Breast epithelium (tissue), 4 donors: ENCODE data around the gene CENPX. TPM values are rescaled to one million over a fixed set of nuclear protein-coding genes. Genes with fewer than 3 reads are reported as not detected.

ENCODE experiments used
- DNase-seq, 2 donors: peaks; one replicate each; pipeline ENCODE4 v3.0.0-alpha.2; 2019; ENCODE audit warnings: low spot score in 2 of 2
- H3K27ac ChIP-seq, 2 donors: fragments of 200-600 bp; sonication (generic) in 1 of 2; one replicate each; pipeline ENCODE4 v1.5.1; 2016 to 2019; ENCODE audit warnings: mild to moderate bottlenecking in 1 of 2
- H3K27me3 ChIP-seq, 2 donors: fragments of 200-600 bp; sonication (generic) in 1 of 2; one replicate each; pipeline versions ENCODE4 v1.5.1 to v1.6.0; 2017 to 2019; ENCODE audit warnings: control low read depth in 1 of 2, mild to moderate bottlenecking in 1 of 2
- H3K36me3 ChIP-seq: fragments of 200-600 bp; one replicate; pipeline ENCODE4 v1.5.1; 2019
- H3K4me1 ChIP-seq, 2 donors: fragments of 200-600 bp; sonication (generic); one replicate each; pipeline ENCODE4 v1.5.1; 2016 to 2019; ENCODE audit warnings: control low read depth in 1 of 2
- H3K4me3 ChIP-seq, 3 donors: fragments of 200-600 bp; sonication (generic); 1 replicate in 2 of 3; 2 replicates in 1 of 3; pipeline ENCODE4 v1.5.1; 2016 to 2019; ENCODE audit warnings: mild to moderate bottlenecking in 3 of 3, moderate library complexity in 2 of 3
- H3K9me3 ChIP-seq, 2 donors: fragments of 200-600 bp; sonication (generic) in 1 of 2; one replicate each; pipeline ENCODE4 v1.5.1; 2016 to 2019; ENCODE audit warnings: control low read depth in 1 of 2
- POLR2A ChIP-seq: fragments of 450-650 bp; IDR thresholded peaks from one replicate; pipeline ENCODE4 v1.6.1; 2016; ENCODE audit warnings: antibody characterized with exemption, mild to moderate bottlenecking, moderate library complexity
- POLR2AphosphoS5 ChIP-seq, 3 donors: sonication (generic); formaldehyde crosslinking; IDR thresholded peaks; one replicate each; pipeline ENCODE4 v1.6.1; 2017; ENCODE audit warnings: antibody characterized with exemption in 3 of 3
- intact Hi-C: fragments of 100-400 bp; cut with DNase I; formaldehyde crosslinking; loops from one replicate; pipeline ENCODE4 v1.15.1; 2023; ENCODE audit warnings: low total_unique reads
- total RNA-seq, 3 donors: library from RNA; depleted of rRNA; stranded (reverse); fragments of >200 nt; gene quantifications; one replicate each; pipeline ENCODE4 v1.1.0, GENCODE V29; 2016
- TF ChIP-seq, protein P1 (sequence below), 3 donors: fragments of 450-650 bp; IDR thresholded peaks; one replicate each; pipeline ENCODE4 v1.5.1; 2016 to 2017; ENCODE audit warnings: antibody characterized with exemption in 3 of 3, mild to moderate bottlenecking in 3 of 3, moderate library complexity in 3 of 3

The CENPX gene
- total RNA-seq, 3 donors from 2014 or later: 79.5 to 94.7 (median 92.5) TPM

- no peaks in the 10 kb centered on the region for H3K27me3 ChIP-seq
- no peaks in the 10 kb centered on the region for H3K9me3 ChIP-seq
- TF ChIP-seq, protein P1, sequence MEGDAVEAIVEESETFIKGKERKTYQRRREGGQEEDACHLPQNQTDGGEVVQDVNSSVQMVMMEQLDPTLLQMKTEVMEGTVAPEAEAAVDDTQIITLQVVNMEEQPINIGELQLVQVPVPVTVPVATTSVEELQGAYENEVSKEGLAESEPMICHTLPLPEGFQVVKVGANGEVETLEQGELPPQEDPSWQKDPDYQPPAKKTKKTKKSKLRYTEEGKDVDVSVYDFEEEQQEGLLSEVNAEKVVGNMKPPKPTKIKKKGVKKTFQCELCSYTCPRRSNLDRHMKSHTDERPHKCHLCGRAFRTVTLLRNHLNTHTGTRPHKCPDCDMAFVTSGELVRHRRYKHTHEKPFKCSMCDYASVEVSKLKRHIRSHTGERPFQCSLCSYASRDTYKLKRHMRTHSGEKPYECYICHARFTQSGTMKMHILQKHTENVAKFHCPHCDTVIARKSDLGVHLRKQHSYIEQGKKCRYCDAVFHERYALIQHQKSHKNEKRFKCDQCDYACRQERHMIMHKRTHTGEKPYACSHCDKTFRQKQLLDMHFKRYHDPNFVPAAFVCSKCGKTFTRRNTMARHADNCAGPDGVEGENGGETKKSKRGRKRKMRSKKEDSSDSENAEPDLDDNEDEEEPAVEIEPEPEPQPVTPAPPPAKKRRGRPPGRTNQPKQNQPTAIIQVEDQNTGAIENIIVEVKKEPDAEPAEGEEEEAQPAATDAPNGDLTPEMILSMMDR (IDR thresholded peaks at IDR 0.05): no peak
- TF ChIP-seq POLR2AphosphoS5 (IDR thresholded peaks at IDR 0.05): no peak
- TF ChIP-seq POLR2A: no peak
- peaks cover 5% of the 10 kb centered on the region for H3K36me3 ChIP-seq
- H3K4me1 ChIP-seq: peaks cover 0 to 11% of the 10 kb centered on the region in 2 donors
- peak overlapping the region; percentile 73 to 97 for H3K27ac ChIP-seq
- no peak for DNase-seq
- intact Hi-C loops: no loop called here
- peak overlapping the region; percentile 87 to 96 (median 90) for H3K4me3 ChIP-seq
Observed at GRCh38 chr17:82064433-82065192, 41.9 kb upstream of the CENPX start.

- H3K9me3 ChIP-seq: no peaks in the 10 kb centered on the region
- no peak for TF ChIP-seq POLR2A
- no peak for TF ChIP-seq POLR2AphosphoS5 (IDR thresholded peaks at IDR 0.05)
- TF ChIP-seq, protein P1 (IDR thresholded peaks at IDR 0.05): no peak
- H3K27ac ChIP-seq: peak overlapping the region in 1 of 2 donors; percentile 97
- peaks cover 5% of the 10 kb centered on the region for H3K36me3 ChIP-seq
- no peaks in the 10 kb centered on the region for H3K27me3 ChIP-seq
- no peak for DNase-seq
- peaks cover 0 to 11% of the 10 kb centered on the region in 2 donors for H3K4me1 ChIP-seq
- intact Hi-C loops: no loop called here
- H3K4me3 ChIP-seq: peak overlapping the region in 1 of 3 donors; percentile 96
Observed at GRCh38 chr17:82063424-82064415, 41.0 kb upstream of the CENPX start.

- TF ChIP-seq POLR2A (no peak), POLR2AphosphoS5 (IDR thresholded peaks at IDR 0.05) (no peak)
- TF ChIP-seq, protein P1 (IDR thresholded peaks at IDR 0.05): no peak
- intact Hi-C loops: no loop called here
- DNase-seq: no peak
- Histone ChIP-seq H3K36me3 (peaks cover 5% of the 10 kb centered on the region), H3K9me3 (no peaks in the 10 kb centered on the region), H3K4me3 (no peak overlapping the region), H3K27ac (no peak overlapping the region), H3K4me1 (peaks cover 0 to 11% of the 10 kb centered on the region in 2 donors), H3K27me3 (no peaks in the 10 kb centered on the region)
Observed at GRCh38 chr17:82062984-82063368, 40.3 kb upstream of the CENPX start.

DNA sequence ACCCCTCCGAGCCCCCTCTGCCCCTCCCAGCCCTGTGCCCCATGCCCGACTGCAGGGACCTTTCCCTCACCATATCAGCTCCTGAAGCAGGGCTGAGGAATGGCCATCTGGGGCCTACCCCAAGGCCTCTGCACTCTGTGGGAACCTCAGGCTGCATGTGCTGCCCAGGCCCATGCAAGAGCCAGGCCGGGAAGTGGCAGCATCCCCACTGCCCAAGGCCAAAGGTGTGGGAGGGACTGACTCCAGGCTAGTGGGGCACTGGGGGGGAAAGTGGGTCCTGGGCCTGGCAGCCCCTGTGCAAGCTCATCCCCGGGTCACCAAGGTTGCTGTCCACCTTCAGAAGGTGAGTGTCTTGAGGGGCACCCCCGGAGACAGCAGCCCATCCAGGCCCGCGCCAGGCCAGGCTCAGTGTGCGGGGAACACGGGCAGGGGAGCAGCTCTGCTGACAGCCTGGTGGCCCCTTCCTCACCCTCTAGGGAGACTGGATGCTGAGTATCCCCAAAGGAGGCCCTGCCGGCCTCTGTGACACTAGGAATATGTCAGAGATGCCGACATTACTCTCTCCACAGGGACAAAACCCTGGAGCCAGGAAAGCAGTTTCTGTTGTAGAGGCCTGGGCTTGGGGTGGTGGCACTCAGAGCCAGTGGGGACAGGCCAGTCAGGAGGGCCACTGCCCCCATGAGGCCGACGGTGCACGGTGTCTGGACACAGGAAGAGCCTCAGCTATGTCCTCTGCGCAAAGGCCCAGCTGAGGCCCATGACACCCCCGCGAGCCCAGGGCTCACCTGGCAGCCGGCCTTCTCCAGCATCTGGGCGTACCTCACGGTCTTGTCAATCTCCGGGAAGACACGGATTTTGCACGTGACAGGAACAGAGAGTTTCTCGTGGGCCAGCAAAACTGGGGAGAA lies 39.7 kb upstream of the CENPX start:
- intact Hi-C loops: no loop called here
- Histone ChIP-seq H3K9me3 (no peaks in the 10 kb centered on the region), H3K27me3 (no peaks in the 10 kb centered on the region), H3K27ac (no peak overlapping the region), H3K4me1 (peaks cover 0 to 11% of the 10 kb centered on the region in 2 donors), H3K36me3 (peaks cover 5% of the 10 kb centered on the region), H3K4me3 (no peak overlapping the region)
- TF ChIP-seq, protein P1 (IDR thresholded peaks at IDR 0.05): no peak
- TF ChIP-seq POLR2AphosphoS5 (IDR thresholded peaks at IDR 0.05) (no peak), POLR2A (no peak)
- DNase-seq: no peak
